Transverse colon (tissue), 3 donors: ENCODE data around the gene WNT6.

ENCODE experiments used
- POLR2A ChIP-seq: fragments of 450-650 bp; IDR thresholded peaks from one replicate; pipeline ENCODE4 v1.6.1; 2016; ENCODE audit warnings: antibody characterized with exemption, mild to moderate bottlenecking, moderate library complexity
- TF ChIP-seq, protein P1 (sequence below), 5 experiments: fragments of 200-600 bp in 3 of 5; fragments of 450-650 bp in 2 of 5; sonication (generic) in 3 of 5; IDR thresholded peaks; 1 replicate in 2 of 5; 2 replicates in 3 of 5; pipeline ENCODE4 v1.5.1; 2016 to 2017; ENCODE audit warnings: antibody characterized with exemption in 5 of 5, inconsistent platforms in 3 of 5, mild to moderate bottlenecking in 2 of 5, moderate library complexity in 1 of 5

DNA sequence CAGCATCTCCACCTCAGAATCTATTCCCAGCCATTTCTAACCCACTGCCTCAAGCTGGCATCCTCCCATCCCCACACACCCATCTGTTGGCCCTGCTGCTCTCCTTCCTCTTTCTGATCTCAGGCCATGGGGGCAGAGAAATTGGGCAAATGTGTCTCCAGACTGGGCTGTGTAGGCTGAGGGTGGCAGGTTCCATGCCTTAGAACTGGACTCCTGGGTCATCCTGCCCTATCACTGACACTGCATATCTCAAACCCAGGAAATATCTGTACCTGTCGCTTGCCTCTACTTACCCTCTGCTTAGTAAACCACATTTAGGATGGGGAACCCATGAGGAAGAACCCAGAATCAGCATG is 22.8 kb downstream of the WNT6 start:
- no peak for TF ChIP-seq POLR2A
- TF ChIP-seq, protein P1, sequence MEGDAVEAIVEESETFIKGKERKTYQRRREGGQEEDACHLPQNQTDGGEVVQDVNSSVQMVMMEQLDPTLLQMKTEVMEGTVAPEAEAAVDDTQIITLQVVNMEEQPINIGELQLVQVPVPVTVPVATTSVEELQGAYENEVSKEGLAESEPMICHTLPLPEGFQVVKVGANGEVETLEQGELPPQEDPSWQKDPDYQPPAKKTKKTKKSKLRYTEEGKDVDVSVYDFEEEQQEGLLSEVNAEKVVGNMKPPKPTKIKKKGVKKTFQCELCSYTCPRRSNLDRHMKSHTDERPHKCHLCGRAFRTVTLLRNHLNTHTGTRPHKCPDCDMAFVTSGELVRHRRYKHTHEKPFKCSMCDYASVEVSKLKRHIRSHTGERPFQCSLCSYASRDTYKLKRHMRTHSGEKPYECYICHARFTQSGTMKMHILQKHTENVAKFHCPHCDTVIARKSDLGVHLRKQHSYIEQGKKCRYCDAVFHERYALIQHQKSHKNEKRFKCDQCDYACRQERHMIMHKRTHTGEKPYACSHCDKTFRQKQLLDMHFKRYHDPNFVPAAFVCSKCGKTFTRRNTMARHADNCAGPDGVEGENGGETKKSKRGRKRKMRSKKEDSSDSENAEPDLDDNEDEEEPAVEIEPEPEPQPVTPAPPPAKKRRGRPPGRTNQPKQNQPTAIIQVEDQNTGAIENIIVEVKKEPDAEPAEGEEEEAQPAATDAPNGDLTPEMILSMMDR (IDR thresholded peaks at IDR 0.05) = no peak
